GM12878 (cell line): ENCODE measurements around the gene HINT3. TPM values are rescaled to one million over a fixed set of nuclear protein-coding genes. Genes with fewer than 3 reads are reported as not detected.

Experiments
- ATAC-seq: fragments of 200-7000 bp; cut with Tn5 transposase; 3 replicates; pipeline ENCODE4 v1.9.1; 2020; ENCODE audit warnings: mild to moderate bottlenecking, moderate library complexity
- BruUV-seq: library from RNA; stranded (reverse); fragments of 400-500 nt; replicated peaks from 2 replicates; lab custom pipeline; 2021; lab: Mats Ljungman, UMichigan
- CTCF ChIA-PET: fragments of 300-600 bp; sonication (Branson Sonifier 250); formaldehyde crosslinking; extraction: SDS; loops from one replicate; lab custom pipeline; 2021; ENCODE audit warnings: inconsistent platforms; lab: Yijun Ruan, JAX
- POLR2A ChIA-PET: fragments of 350-600 bp; formaldehyde crosslinking; extraction: SDS; loops from one replicate; lab custom pipeline; 2021; ENCODE audit warnings: inconsistent platforms; lab: Charles Lee
- RAD21 ChIA-PET: fragments of 300-600 bp; sonication (Branson Sonifier 250); formaldehyde crosslinking; loops from one replicate; lab custom pipeline; 2023; ENCODE audit warnings: antibody characterized with exemption; ENCODE audit not compliant: unreplicated experiment; lab: Charles Lee
- SMC1A ChIA-PET: fragments of 300-600 bp; sonication (Branson Sonifier 250); formaldehyde crosslinking; loops from one replicate; lab custom pipeline; 2023; ENCODE audit not compliant: unreplicated experiment, uncharacterized antibody; lab: Charles Lee
- DNase-seq: peaks from one replicate; pipeline ENCODE4 v3.0.0-alpha.2; 2011; ENCODE audit warnings: low read depth, low spot score
- FAIRE-seq: peaks from 3 replicates; lab custom pipeline; 2011; peaks lifted over from hg19 to GRCh38; lab: Jason Lieb, UNC
- H2AFZ ChIP-seq: 2 replicates; pipeline ENCODE4 v1.6.0; 2011; ENCODE audit warnings: low read depth, low read length, control low read depth; ENCODE audit not compliant: control insufficient read depth
- H3K27ac ChIP-seq: 2 replicates; pipeline ENCODE4 v1.5.1; 2011; ENCODE audit warnings: control low read depth; ENCODE audit not compliant: control insufficient read depth, insufficient read depth
- H3K27me3 ChIP-seq, 2 experiments: replicated peaks in 1 of 2; 2 replicates each; pipeline versions ENCODE4 v1.6.0 to v1.6.1; 2011; ENCODE audit warnings: low read length in 1 of 2; ENCODE audit not compliant: control insufficient read depth in 2 of 2, insufficient read depth in 2 of 2
- H3K36me3 ChIP-seq, 2 experiments: 2 replicates each; pipeline ENCODE4 v1.5.1; 2011; ENCODE audit warnings: low read length in 1 of 2; ENCODE audit not compliant: control insufficient read depth in 2 of 2, insufficient read depth in 2 of 2
- H3K4me1 ChIP-seq: 2 replicates; pipeline ENCODE4 v1.6.1; 2011; ENCODE audit warnings: mild to moderate bottlenecking, low read length, moderate library complexity, mixed read lengths; ENCODE audit not compliant: control insufficient read depth, insufficient read depth
- H3K4me2 ChIP-seq: 2 replicates; pipeline ENCODE4 v1.6.0; 2011; ENCODE audit warnings: control low read depth; ENCODE audit not compliant: control insufficient read depth, insufficient read depth
- H3K4me3 ChIP-seq: fragments of 200-600 bp; sonication (generic); 2 replicates; pipeline ENCODE4 v1.5.1; 2016
- H3K79me2 ChIP-seq: 2 replicates; pipeline ENCODE4 v1.6.0; 2011; ENCODE audit warnings: low read length; ENCODE audit not compliant: control insufficient read depth, insufficient read depth
- H3K9ac ChIP-seq: 2 replicates; pipeline ENCODE4 v1.8.0; 2011; ENCODE audit warnings: low read length, control low read depth, mixed read lengths; ENCODE audit not compliant: control insufficient read depth, insufficient read depth
- H3K9me3 ChIP-seq: replicated peaks from 3 replicates; pipeline ENCODE4 v1.5.1; 2011; ENCODE audit warnings: mild to moderate bottlenecking, low read length; ENCODE audit not compliant: control insufficient read depth, insufficient read depth
- H4K20me1 ChIP-seq: 2 replicates; pipeline ENCODE4 v1.6.0; 2011; ENCODE audit not compliant: control insufficient read depth, insufficient read depth
- CBX5 ChIP-seq: sonication (generic); IDR thresholded peaks from 2 replicates; pipeline ENCODE4 v1.6.1; 2016; ENCODE audit warnings: low read depth, moderate library complexity, mild to moderate bottlenecking, inconsistent platforms
- NBN ChIP-seq: fragments of 450-650 bp; IDR thresholded peaks from 2 replicates; pipeline ENCODE4 v1.6.1; 2016
- RBBP5 ChIP-seq: fragments of 200-600 bp; sonication (generic); conservative IDR thresholded peaks from 2 replicates; pipeline ENCODE4 v1.6.1; 2016
- SMC3 ChIP-seq: IDR thresholded peaks from 2 replicates; pipeline ENCODE4 v1.6.1; 2011; ENCODE audit warnings: low read length, improper control_type of control experiment, borderline replicate concordance
- SUZ12 ChIP-seq: fragments of 200-600 bp; sonication (generic); IDR thresholded peaks from one replicate; pipeline ENCODE4 v1.6.1; 2018; ENCODE audit warnings: antibody characterized with exemption, mild to moderate bottlenecking; ENCODE audit not compliant: unreplicated experiment
- ZBTB4 ChIP-seq: fragments of 450-650 bp; formaldehyde crosslinking; IDR thresholded peaks from 2 replicates; pipeline ENCODE4 v1.4.0; 2022; ENCODE audit warnings: mild to moderate bottlenecking, moderate library complexity
- ZZZ3 ChIP-seq: IDR thresholded peaks from 2 replicates; pipeline ENCODE4 v1.6.1; 2011; ENCODE audit warnings: low read depth; ENCODE audit not compliant: control insufficient read depth, insufficient read length
- WGBS: methylation state at CpG from one replicate; pipeline ENCODE4 v1.1.6; 2016; ENCODE audit warnings: low lambda C conversion rate; ENCODE audit not compliant: insufficient replicate concordance, insufficient coverage; ENCODE audit errors: missing lambda C conversion rate; 5-methylcytosine and 5-hydroxymethylcytosine counted together
- in situ Hi-C: fragments of 300-500 bp; cut with MboI; formaldehyde crosslinking; loops from 9 replicates; pipeline ENCODE4 v1.14.3; 2018; ENCODE audit warnings: mixed read lengths
- intact Hi-C: fragments of 100-400 bp; cut with micrococcal nuclease; formaldehyde crosslinking; loops from one replicate; pipeline ENCODE4 v1.14.2; 2022; ENCODE audit not compliant: unreplicated experiment
- polyA plus RNA-seq, 11 experiments: library from polyadenylated mRNA; depleted of rRNA in 4 of 11; unstranded in 6 of 11; stranded (reverse) in 5 of 11; fragments of >200 nt; fragmentation: Nextera tagmentation in 4 of 11; fragmentation: Illumina TruSeq in 1 of 11; extraction: Ambion mirVana in 4 of 11; extraction: Trizol in 1 of 11; gene quantifications; 1 replicate in 1 of 11; 2 replicates in 10 of 11; pipeline versions ENCODE4 v1.2.1 to v1.2.3, GENCODE V29; 2011 to 2016; ENCODE audit warnings: inconsistent platforms in 2 of 11, missing spikeins in 2 of 11, low read depth in 1 of 11
- total RNA-seq, 4 experiments: library from RNA; depleted of rRNA in 3 of 4; stranded (reverse); fragments of >200 nt in 3 of 4; fragmentation: Illumina TruSeq in 1 of 4; extraction: Trizol in 1 of 4; gene quantifications; 2 replicates each; pipeline versions ENCODE4 v1.2.1 to v1.2.3, GENCODE V29; 2013 to 2021

The HINT3 gene
- total and polyA plus RNA-seq, 10 of the 15 experiments (the other 5 are each of a cell fraction or from before 2014, with no cell fraction given): 0.72 to 9.1 (median 5.4) TPM

- RAD21 ChIA-PET: no interaction called here
- in situ Hi-C loops (no loop called here), intact Hi-C loops (no loop called here)
These were observed 69.4 kb downstream of the HINT3 start for GRCh38 chr6:126026001-126026400.

More at GRCh38 chr6:126026001-126026400, 69.4 kb downstream of the HINT3 start:
- Histone ChIP-seq H3K4me1 (no peaks in the 10 kb centered on the region), H3K9ac (no peak overlapping the region), H3K9me3 (no peaks in the 10 kb centered on the region), H3K27ac (no peak overlapping the region), H3K36me3 (peaks cover 2 to 18% of the 10 kb centered on the region in 2 experiments), H3K4me2 (no peak overlapping the region), H3K79me2 (no peaks in the 10 kb centered on the region), H3K4me3 (no peak overlapping the region), H3K27me3 (no peaks in the 10 kb centered on the region), H4K20me1 (no peaks in the 10 kb centered on the region), H2AFZ (no peak overlapping the region)
- ChIA-PET POLR2A (no interaction called here), SMC1A (no interaction called here), CTCF (no interaction called here)
- FAIRE-seq: no peak
- no TSS peak for BruUV-seq
- 98% methylated on average over 2 of the region's 2 CpGs for WGBS
- no peak for ATAC-seq
- TF ChIP-seq NBN (no peak), ZBTB4 (CRISPR knock-in tag) (no peak), SUZ12 (no peak), RBBP5 (no peak), CBX5 (no peak), ZZZ3 (no peak), SMC3 (no peak)
- DNase-seq: no peak
